Endothelial cell of umbilical vein (primary cell): Measurements from ENCODE around the gene DBF4. TPM values are rescaled to one million over a fixed set of nuclear protein-coding genes. Genes with fewer than 3 reads are reported as not detected.

Experiments used
- BruUV-seq: library from RNA; stranded (reverse); fragments of 400-500 nt; replicated peaks from 2 replicates; lab custom pipeline; 2021; lab: Mats Ljungman, UMichigan
- CTCF ChIA-PET: fragments of 300-600, 350-600 bp; sonication (Branson Sonifier 250); formaldehyde crosslinking; loops from one replicate; lab custom pipeline; 2021; ENCODE audit warnings: antibody characterized with exemption, inconsistent platforms; lab: Charles Lee
- POLR2A ChIA-PET: fragments of 300-600, 350-600 bp; sonication (Branson Sonifier 250); formaldehyde crosslinking; loops from one replicate; lab custom pipeline; 2021; ENCODE audit warnings: antibody characterized with exemption, inconsistent platforms; lab: Charles Lee
- DNase-seq: peaks from one replicate; pipeline ENCODE4 v3.0.0-alpha.2; 2011; ENCODE audit warnings: low read depth, low spot score
- FAIRE-seq: peaks from 2 replicates; lab custom pipeline; 2011; peaks lifted over from hg19 to GRCh38; lab: Jason Lieb, UNC
- H2AFZ ChIP-seq: 2 replicates; pipeline ENCODE4 v1.6.0; 2012; ENCODE audit warnings: low read depth, low read length, control low read depth, inconsistent platforms
- H3K27ac ChIP-seq: 2 replicates; pipeline ENCODE4 v1.5.1; 2011; ENCODE audit warnings: low read depth, mild to moderate bottlenecking, control low read depth, low read length, moderate library complexity; ENCODE audit not compliant: insufficient read depth
- H3K27me3 ChIP-seq, 2 experiments: 2 replicates each; pipeline versions ENCODE4 v1.6.0 to v1.6.1; 2011; ENCODE audit warnings: low read length in 2 of 2, mixed read lengths in 1 of 2; ENCODE audit not compliant: control insufficient read depth in 2 of 2, insufficient read depth in 2 of 2
- H3K36me3 ChIP-seq, 2 experiments: 2 replicates in 1 of 2; 3 replicates in 1 of 2; pipeline ENCODE4 v1.5.1; 2011; ENCODE audit warnings: low read length in 2 of 2, mild to moderate bottlenecking in 1 of 2, moderate library complexity in 1 of 2; ENCODE audit not compliant: control insufficient read depth in 2 of 2, insufficient read depth in 2 of 2; ENCODE audit errors: extremely low read depth in 1 of 2
- H3K4me1 ChIP-seq: 3 replicates; pipeline ENCODE4 v1.5.1; 2011; ENCODE audit warnings: mild to moderate bottlenecking, low read length; ENCODE audit not compliant: control insufficient read depth, insufficient read depth; ENCODE audit errors: extremely low read depth
- H3K4me2 ChIP-seq: 2 replicates; pipeline ENCODE4 v1.6.1; 2011; ENCODE audit warnings: low read length, control low read depth, mixed read lengths; ENCODE audit not compliant: insufficient read depth
- H3K4me3 ChIP-seq, 3 experiments: fragments of 200-600 bp in 1 of 3; sonication (generic), shearing (Covaris generic) in 1 of 3; replicated peaks in 1 of 3; 2 replicates each; pipeline ENCODE4 v1.5.1; 2011 to 2016; ENCODE audit warnings: control low read depth in 3 of 3, low read length in 3 of 3, mild to moderate bottlenecking in 2 of 3, inconsistent platforms in 1 of 3, low read depth in 1 of 3, moderate library complexity in 1 of 3; ENCODE audit not compliant: insufficient read depth in 1 of 3
- H3K79me2 ChIP-seq: 2 replicates; pipeline ENCODE4 v1.6.0; 2012; ENCODE audit warnings: low read length, inconsistent platforms; ENCODE audit not compliant: control insufficient read depth, insufficient read depth
- H3K9ac ChIP-seq: replicated peaks from 2 replicates; pipeline ENCODE3; 2011; ENCODE audit warnings: low read length, control low read depth; ENCODE audit not compliant: insufficient read depth; ENCODE audit errors: extremely low read depth
- H3K9me1 ChIP-seq: replicated peaks from 3 replicates; pipeline ENCODE4 v1.6.0; 2011; ENCODE audit warnings: mild to moderate bottlenecking, low read length; ENCODE audit not compliant: control insufficient read depth, insufficient read depth; ENCODE audit errors: extremely low read depth
- H3K9me3 ChIP-seq: replicated peaks from 2 replicates; pipeline ENCODE4 v1.5.1; 2012; ENCODE audit warnings: low read length, inconsistent platforms; ENCODE audit not compliant: control insufficient read depth, insufficient read depth
- H4K20me1 ChIP-seq: replicated peaks from 2 replicates; pipeline ENCODE3; 2011; ENCODE audit warnings: mild to moderate bottlenecking, low read length; ENCODE audit not compliant: control insufficient read depth, insufficient read depth; ENCODE audit errors: extremely low read depth
- CTCF ChIP-seq, 2 donors: IDR thresholded peaks; 1 replicate in 1 of 2; 2 replicates in 1 of 2; pipeline ENCODE4 v1.5.1; 2011; ENCODE audit warnings: low read length in 2 of 2, mild to moderate bottlenecking in 2 of 2, moderate library complexity in 2 of 2, control low read depth in 1 of 2, inconsistent platforms in 1 of 2, low read depth in 1 of 2; ENCODE audit not compliant: insufficient read depth in 1 of 2; ENCODE audit errors: extremely low read depth in 1 of 2
- EZH2 ChIP-seq: IDR thresholded peaks from 2 replicates; pipeline ENCODE4 v1.6.1; 2012; ENCODE audit warnings: borderline replicate concordance, low read depth, mild to moderate bottlenecking, moderate library complexity, low read length, inconsistent platforms; ENCODE audit not compliant: severe bottlenecking
- FOS ChIP-seq: IDR thresholded peaks from 2 replicates; pipeline ENCODE4 v1.6.1; 2011; ENCODE audit warnings: mild to moderate bottlenecking, low read length, moderate library complexity, borderline replicate concordance; ENCODE audit not compliant: insufficient read depth
- GATA2 ChIP-seq: IDR thresholded peaks from 2 replicates; pipeline ENCODE4 v1.7.0; 2011; ENCODE audit warnings: low read depth, mild to moderate bottlenecking, moderate library complexity, mixed read lengths, low read length; ENCODE audit not compliant: insufficient read length, insufficient read depth
- JUN ChIP-seq: IDR thresholded peaks from 2 replicates; pipeline ENCODE4 v1.6.1; 2011; ENCODE audit warnings: borderline replicate concordance, low read depth; ENCODE audit not compliant: insufficient read length, insufficient read depth
- MAX ChIP-seq: IDR thresholded peaks from 2 replicates; pipeline ENCODE4 v1.6.1; 2011; ENCODE audit not compliant: insufficient read depth, insufficient read length
- MYC ChIP-seq: IDR thresholded peaks from one replicate; pipeline ENCODE4 v1.6.1; 2011; ENCODE audit warnings: mild to moderate bottlenecking, low read depth, low read length
- POLR2A ChIP-seq: IDR thresholded peaks from 2 replicates; pipeline ENCODE4 v1.6.1; 2012; ENCODE audit warnings: low read depth, mild to moderate bottlenecking, control low read depth, low read length
- POLR2AphosphoS5 ChIP-seq: IDR thresholded peaks from 2 replicates; pipeline ENCODE4 v1.6.1; 2012; ENCODE audit warnings: low read depth, mild to moderate bottlenecking, control low read depth, low read length, moderate library complexity; ENCODE audit not compliant: insufficient read depth
- dilution Hi-C: fragments of 300-500 bp; cut with MboI; formaldehyde crosslinking; loops from one replicate; pipeline ENCODE4 v1.15.0; 2019; ENCODE audit warnings: low sequenced_read_pairs; ENCODE audit not compliant: extremely low pct_ligation_motif_present
- intact Hi-C: fragments of 100-400 bp; cut with micrococcal nuclease; formaldehyde crosslinking; loops from one replicate; pipeline ENCODE4 v1.10.0; 2022
- polyA plus RNA-seq, 4 experiments: library from polyadenylated mRNA; depleted of rRNA in 3 of 4; stranded (reverse) in 3 of 4; unstranded in 1 of 4; fragments of >200 nt; gene quantifications; 2 replicates each; pipeline versions ENCODE4 v1.2.1 to v1.2.3, GENCODE V29; 2011 to 2012; ENCODE audit warnings: missing spikeins in 1 of 4
- total RNA-seq: library from RNA; stranded (reverse); gene quantifications from 2 replicates; pipeline ENCODE4 v1.2.3, GENCODE V29; 2021

DBF4 gene
- total and polyA plus RNA-seq, 2 donors (not counting 3 experiments of a cell fraction or from before 2014, with no cell fraction given), result 3.7 to 39.7 TPM

- FAIRE-seq (no peak), DNase-seq (no peak)
- Histone ChIP-seq H3K27ac (no peak overlapping the region), H3K4me1 (no peaks in the 10 kb centered on the region), H4K20me1 (no peaks in the 10 kb centered on the region), H3K9ac (no peak overlapping the region), H3K4me3 (no peak overlapping the region), H2AFZ (no peak overlapping the region), H3K79me2 (peaks cover 33% of the 10 kb centered on the region), H3K4me2 (no peak overlapping the region), H3K36me3 (peaks cover 0 to 10% of the 10 kb centered on the region in 2 experiments), H3K9me1 (no peaks in the 10 kb centered on the region), H3K27me3 (no peaks in the 10 kb centered on the region), H3K9me3 (no peaks in the 10 kb centered on the region)
- TF ChIP-seq MYC (no peak), EZH2 (no peak), MAX (no peak), FOS (no peak), POLR2A (no peak), POLR2AphosphoS5 (no peak), CTCF (IDR thresholded peaks at IDR 0.05; ENCODE audit: extremely low read depth in 1 of 2, insufficient read depth in 1 of 2, low read depth in 1 of 2, low read length in 2 of 2) (no peak), JUN (no peak), GATA2 (no peak)
- intact Hi-C loops, result no loop called here
- BruUV-seq, result no TSS peak
- CTCF ChIA-PET, result no interaction called here
- dilution Hi-C loops, result no loop called here
- POLR2A ChIA-PET, result no interaction called here
Measured at GRCh38 chr7:87895363-87895762, 19.1 kb downstream of the DBF4 start.
